ENCODE data around the gene SSH2. TPM values are rescaled to one million over a fixed set of nuclear protein-coding genes. Genes with fewer than 3 reads are reported as not detected.

SSH2 gene
- total and polyA plus RNA-seq, 9 of the 15 experiments (the other 6 are each of a cell fraction or from before 2014, with no cell fraction given) = 3.9 to 16.1 (median 10.2) TPM

DNA sequence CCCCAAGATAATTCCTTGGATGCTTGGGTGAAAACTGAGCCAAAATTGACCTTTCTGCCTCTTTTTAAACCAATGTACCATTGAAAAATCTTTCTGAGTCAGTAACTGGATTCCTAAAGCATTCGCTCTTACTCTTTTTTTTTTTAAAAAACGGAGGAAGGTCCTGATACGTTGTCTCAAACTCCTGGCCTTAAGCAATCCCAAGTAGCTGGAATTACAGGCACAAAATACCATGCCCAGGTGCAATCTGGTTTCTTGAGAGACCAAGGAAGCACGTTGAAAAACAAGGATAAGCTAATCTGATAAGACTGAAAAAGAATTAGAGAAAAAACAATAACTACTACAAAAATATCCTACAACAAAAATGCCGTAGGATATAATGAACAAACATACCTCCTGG lies 136.5 kb downstream of the SSH2 start (continued):
- TF ChIP-seq, protein P1, sequence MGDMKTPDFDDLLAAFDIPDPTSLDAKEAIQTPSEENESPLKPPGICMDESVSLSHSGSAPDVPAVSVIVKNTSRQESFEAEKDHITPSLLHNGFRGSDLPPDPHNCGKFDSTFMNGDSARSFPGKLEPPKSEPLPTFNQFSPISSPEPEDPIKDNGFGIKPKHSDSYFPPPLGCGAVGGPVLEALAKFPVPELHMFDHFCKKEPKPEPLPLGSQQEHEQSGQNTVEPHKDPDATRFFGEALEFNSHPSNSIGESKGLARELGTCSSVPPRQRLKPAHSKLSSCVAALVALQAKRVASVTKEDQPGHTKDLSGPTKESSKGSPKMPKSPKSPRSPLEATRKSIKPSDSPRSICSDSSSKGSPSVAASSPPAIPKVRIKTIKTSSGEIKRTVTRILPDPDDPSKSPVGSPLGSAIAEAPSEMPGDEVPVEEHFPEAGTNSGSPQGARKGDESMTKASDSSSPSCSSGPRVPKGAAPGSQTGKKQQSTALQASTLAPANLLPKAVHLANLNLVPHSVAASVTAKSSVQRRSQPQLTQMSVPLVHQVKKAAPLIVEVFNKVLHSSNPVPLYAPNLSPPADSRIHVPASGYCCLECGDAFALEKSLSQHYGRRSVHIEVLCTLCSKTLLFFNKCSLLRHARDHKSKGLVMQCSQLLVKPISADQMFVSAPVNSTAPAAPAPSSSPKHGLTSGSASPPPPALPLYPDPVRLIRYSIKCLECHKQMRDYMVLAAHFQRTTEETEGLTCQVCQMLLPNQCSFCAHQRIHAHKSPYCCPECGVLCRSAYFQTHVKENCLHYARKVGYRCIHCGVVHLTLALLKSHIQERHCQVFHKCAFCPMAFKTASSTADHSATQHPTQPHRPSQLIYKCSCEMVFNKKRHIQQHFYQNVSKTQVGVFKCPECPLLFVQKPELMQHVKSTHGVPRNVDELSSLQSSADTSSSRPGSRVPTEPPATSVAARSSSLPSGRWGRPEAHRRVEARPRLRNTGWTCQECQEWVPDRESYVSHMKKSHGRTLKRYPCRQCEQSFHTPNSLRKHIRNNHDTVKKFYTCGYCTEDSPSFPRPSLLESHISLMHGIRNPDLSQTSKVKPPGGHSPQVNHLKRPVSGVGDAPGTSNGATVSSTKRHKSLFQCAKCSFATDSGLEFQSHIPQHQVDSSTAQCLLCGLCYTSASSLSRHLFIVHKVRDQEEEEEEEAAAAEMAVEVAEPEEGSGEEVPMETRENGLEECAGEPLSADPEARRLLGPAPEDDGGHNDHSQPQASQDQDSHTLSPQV (IDR thresholded peaks at IDR 0.05) = no peak
- no peak for TF ChIP-seq ZNF23 (CRISPR knock-in tag; IDR thresholded peaks at IDR 0.05)
- TF ChIP-seq YBX1 (IDR thresholded peaks at IDR 0.05) = no peak
- no peak for TF ChIP-seq KAT2B (IDR thresholded peaks at IDR 0.05; ENCODE audit: low read depth, low read length)
- TF ChIP-seq, protein P2, sequence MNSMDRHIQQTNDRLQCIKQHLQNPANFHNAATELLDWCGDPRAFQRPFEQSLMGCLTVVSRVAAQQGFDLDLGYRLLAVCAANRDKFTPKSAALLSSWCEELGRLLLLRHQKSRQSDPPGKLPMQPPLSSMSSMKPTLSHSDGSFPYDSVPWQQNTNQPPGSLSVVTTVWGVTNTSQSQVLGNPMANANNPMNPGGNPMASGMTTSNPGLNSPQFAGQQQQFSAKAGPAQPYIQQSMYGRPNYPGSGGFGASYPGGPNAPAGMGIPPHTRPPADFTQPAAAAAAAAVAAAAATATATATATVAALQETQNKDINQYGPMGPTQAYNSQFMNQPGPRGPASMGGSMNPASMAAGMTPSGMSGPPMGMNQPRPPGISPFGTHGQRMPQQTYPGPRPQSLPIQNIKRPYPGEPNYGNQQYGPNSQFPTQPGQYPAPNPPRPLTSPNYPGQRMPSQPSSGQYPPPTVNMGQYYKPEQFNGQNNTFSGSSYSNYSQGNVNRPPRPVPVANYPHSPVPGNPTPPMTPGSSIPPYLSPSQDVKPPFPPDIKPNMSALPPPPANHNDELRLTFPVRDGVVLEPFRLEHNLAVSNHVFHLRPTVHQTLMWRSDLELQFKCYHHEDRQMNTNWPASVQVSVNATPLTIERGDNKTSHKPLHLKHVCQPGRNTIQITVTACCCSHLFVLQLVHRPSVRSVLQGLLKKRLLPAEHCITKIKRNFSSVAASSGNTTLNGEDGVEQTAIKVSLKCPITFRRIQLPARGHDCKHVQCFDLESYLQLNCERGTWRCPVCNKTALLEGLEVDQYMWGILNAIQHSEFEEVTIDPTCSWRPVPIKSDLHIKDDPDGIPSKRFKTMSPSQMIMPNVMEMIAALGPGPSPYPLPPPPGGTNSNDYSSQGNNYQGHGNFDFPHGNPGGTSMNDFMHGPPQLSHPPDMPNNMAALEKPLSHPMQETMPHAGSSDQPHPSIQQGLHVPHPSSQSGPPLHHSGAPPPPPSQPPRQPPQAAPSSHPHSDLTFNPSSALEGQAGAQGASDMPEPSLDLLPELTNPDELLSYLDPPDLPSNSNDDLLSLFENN (IDR thresholded peaks at IDR 0.05; ENCODE audit: low read depth in 2 of 2, low read length in 2 of 2) = no peak
- TF ChIP-seq CEBPB (tag; IDR thresholded peaks at IDR 0.05) = no peak
- no peak for TF ChIP-seq PPARD (CRISPR knock-in tag; IDR thresholded peaks at IDR 0.05)
- TF ChIP-seq RFX1 (IDR thresholded peaks at IDR 0.05) = no peak
- TF ChIP-seq, protein P3, sequence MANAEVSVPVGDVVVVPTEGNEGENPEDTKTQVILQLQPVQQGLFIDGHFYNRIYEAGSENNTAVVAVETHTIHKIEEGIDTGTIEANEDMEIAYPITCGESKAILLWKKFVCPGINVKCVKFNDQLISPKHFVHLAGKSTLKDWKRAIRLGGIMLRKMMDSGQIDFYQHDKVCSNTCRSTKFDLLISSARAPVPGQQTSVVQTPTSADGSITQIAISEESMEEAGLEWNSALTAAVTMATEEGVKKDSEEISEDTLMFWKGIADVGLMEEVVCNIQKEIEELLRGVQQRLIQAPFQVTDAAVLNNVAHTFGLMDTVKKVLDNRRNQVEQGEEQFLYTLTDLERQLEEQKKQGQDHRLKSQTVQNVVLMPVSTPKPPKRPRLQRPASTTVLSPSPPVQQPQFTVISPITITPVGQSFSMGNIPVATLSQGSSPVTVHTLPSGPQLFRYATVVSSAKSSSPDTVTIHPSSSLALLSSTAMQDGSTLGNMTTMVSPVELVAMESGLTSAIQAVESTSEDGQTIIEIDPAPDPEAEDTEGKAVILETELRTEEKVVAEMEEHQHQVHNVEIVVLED (CRISPR knock-in tag; IDR thresholded peaks at IDR 0.05) = no peak
- no peak for TF ChIP-seq TGIF2 (CRISPR knock-in tag; IDR thresholded peaks at IDR 0.05)
- TF ChIP-seq CCNT2 (IDR thresholded peaks at IDR 0.05; ENCODE audit: borderline replicate concordance, extremely low read depth, insufficient read length, low read depth, low read length) = no peak
